Suprapubic skin (tissue), 4 donors: ENCODE results near the gene CEP131.

ENCODE experiments used
- CTCF ChIP-seq, 2 donors: fragments of 200-600 bp in 1 of 2; fragments of 450-650 bp in 1 of 2; sonication (generic) in 1 of 2; IDR thresholded peaks; one replicate each; pipeline ENCODE4 v1.5.1; 2016 to 2019; ENCODE audit warnings: antibody characterized with exemption in 2 of 2, mild to moderate bottlenecking in 1 of 2, moderate library complexity in 1 of 2
- POLR2A ChIP-seq, 2 donors: fragments of 450-650 bp; IDR thresholded peaks; one replicate each; pipeline ENCODE4 v1.6.1; 2017; ENCODE audit warnings: antibody characterized with exemption in 2 of 2, mild to moderate bottlenecking in 2 of 2, moderate library complexity in 2 of 2
- POLR2AphosphoS5 ChIP-seq, 3 donors: sonication (generic); formaldehyde crosslinking; IDR thresholded peaks; one replicate each; pipeline ENCODE4 v1.6.1; 2017; ENCODE audit warnings: antibody characterized with exemption in 3 of 3

DNA sequence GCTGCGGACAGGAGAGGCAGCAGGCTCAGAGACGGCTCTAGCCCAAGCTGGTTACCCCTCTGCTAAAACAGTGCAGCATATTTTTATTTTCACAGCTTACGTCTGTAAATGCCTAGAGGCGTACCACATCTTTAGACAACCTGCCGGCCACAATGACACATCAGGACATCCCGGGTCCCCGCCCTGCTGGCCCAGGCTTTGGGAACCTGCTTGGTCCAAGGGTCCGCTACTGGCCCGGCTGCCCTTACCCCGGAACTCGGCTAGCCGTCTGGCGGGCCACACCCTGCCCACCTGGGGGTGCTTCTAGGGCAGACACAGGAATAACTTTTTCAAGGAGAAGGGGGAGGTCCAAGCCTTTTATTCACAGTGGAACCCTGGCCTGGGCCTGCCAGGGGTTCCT lies 4.3 kb downstream of the CEP131 start:
- TF ChIP-seq CTCF (IDR thresholded peaks at IDR 0.05) = no peak
- TF ChIP-seq POLR2A (IDR thresholded peaks at IDR 0.05) = no peak
- TF ChIP-seq POLR2AphosphoS5 (IDR thresholded peaks at IDR 0.05) = no peak
